ENCODE results near the gene CDC26.
"Not testable (repeated sequence)": the region's sequence is repeated elsewhere in the genome, so short reads cannot be mapped to it uniquely, and the experiment has no call there.

The CDC26 gene

DNA sequence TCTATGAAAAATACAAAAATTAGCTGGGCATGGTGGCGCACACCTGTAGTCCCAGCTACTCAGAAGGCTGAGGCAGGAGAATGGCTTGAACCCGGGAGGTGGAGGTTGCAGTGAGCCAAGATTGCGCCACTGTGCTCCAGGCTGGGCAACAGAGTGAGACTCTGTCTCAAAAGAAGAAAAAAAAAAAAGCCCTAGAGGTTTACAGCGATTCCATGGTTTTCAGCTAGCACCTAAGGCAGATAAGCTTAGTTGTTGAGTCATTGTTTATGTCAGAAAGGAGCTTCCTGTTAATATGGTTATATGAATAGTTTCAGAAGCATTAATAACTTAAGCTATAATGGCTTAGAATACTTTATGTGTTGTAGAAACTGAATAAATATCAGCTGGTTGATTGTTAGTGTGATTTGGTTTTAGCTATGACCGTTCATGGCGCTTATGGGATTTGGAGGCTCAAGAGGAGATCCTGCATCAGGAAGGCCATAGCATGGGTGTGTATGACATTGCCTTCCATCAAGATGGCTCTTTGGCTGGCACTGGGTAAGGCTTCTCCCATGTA is 14.8 kb upstream of the CDC26 start:
- DNase-seq = no peak

GRCh38 chr9:113289091-113289490 is 13.7 kb upstream of the CDC26 start:
- DNase-seq = no peak

DNA sequence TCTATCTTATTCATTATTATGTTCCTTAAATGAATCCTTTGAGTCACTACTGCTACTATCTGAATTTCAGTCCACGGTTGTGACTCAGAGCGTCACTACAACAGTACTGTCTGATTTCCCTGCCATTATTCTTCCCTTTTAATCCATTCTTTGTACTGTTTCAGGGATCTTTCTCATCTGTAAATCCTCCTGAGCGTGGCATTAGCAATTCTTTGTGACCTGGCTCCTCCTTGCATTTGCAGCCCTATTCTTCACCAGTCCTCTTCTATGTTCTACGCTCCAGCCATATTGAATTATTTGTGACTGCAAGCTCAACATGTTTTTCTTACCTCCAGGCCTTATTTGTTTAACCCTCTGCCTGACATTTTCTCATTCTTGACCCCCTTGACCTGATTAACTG is 6.0 kb upstream of the CDC26 start:
- DNase-seq = no peak

DNA sequence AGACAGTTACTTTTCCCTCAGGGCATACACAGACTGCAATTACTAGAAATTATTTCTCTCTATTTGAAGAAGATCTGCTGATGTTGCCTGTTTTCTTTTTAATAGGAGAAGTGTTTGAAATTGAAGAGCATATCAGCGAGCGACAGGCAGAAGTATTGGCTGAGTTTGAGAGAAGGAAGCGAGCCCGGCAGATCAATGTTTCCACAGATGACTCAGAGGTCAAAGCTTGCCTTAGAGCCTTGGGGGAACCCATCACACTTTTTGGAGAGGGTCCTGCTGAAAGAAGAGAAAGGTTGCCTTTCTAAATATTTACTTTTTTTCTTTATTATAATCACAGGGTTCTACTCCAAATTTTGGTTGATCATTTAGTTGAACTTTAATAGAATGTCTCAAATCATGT is 3.5 kb upstream of the CDC26 start:
- DNase-seq = no peak

- peak; percentile 61 for DNase-seq
These were observed 757 bp downstream of the CDC26 start for GRCh38 chr9:113274474-113275156.

GRCh38 chr9:113269871-113270270 is 5.5 kb downstream of the CDC26 start:
- no peak for DNase-seq

- no peak for DNase-seq
These were observed 6.0 kb downstream of the CDC26 start for GRCh38 chr9:113269355-113269754.

GRCh38 chr9:113267911-113268566 is 7.3 kb downstream of the CDC26 start:
- DNase-seq = no peak

- DNase-seq = no peak
These were observed 9.2 kb downstream of the CDC26 start for GRCh38 chr9:113266174-113266573.

GRCh38 chr9:113261917-113262671 is 13.3 kb downstream of the CDC26 start:
- no peak for DNase-seq

DNA sequence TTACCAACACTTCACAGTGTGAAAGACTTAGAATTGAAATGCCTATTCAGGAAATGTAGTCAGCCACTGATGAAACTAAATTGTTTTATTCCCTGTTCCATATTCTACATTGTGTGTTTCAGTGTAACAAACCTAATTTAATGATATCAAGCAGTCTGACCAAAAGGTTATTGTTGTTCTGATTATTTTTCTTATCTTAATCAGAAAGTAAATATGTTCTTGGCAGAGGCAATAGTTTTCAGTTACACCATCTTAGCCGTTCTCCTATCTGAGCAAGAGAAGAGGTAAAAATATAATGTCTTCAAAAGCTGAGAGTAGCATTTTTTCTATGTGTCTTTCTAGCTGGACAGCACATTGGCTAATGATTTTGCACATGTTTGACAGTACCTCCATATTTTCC is 17.1 kb downstream of the CDC26 start:
- no peak for DNase-seq

GRCh38 chr9:113257863-113258262 is 17.5 kb downstream of the CDC26 start:
- no peak for DNase-seq

DNA sequence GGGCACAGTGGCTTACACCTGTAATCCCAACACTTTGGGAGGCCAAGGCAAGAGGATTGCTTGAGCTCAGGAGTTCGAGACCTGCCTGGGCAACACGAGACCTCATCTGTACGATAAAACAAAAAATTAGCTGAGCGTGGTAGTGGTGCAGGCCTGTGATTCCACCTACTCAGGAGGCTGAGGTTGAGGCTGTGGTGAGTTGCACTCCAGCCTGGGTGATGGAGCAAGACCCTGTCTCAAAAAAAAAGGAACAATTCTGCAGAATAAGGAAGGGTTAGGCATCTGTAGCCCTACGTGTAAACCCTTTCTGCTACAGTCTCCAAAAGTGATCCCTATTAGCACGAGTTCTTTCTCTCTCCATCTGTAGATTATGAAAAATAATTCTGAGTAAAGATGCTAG is 19.9 kb downstream of the CDC26 start:
- no peak for DNase-seq

DNA sequence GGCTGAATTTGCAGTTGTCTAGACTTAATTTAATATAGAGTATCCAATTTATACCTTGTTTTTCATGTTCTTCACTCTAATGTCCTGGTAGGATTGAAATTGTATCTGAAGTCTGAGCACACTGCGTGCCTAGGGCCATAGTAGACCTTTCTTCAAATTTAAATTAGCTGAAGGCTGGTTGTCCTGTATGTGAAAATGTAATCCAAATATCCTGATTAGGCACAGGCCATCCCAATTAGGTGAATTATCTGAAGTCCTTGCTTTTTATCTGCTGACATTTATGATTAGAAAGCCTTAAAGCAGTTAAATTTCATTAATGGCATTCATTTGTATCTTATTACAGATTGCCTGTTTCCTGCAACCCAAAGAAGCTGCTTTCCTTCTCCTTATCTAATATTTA is 20.4 kb downstream of the CDC26 start:
- DNase-seq = no peak

DNA sequence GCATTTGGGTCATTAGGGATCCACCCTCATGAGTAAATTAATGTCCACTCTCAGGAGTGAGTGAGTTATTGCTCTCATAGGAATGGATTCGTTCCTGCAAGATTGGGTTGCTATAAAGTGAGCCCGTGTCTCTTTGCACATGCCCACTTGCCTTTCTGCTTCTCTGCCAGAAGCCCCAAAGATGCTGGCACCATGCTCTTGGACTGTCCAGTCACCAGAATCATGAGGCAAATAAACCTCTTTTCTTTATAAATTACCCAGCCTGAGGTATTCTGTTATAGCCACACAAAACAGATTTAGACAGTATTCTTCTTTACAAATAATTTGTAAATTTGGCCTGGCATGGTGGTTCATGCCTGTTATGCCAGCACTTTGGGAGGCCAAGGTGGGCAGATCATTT is 24.6 kb downstream of the CDC26 start:
- DNase-seq = no peak

GRCh38 chr9:113249661-113250060 is 25.7 kb downstream of the CDC26 start:
- DNase-seq = not testable (repeated sequence)

GRCh38 chr9:113247640-113248039 is 27.7 kb downstream of the CDC26 start:
- DNase-seq = no peak

- DNase-seq = no peak
These were observed 28.4 kb downstream of the CDC26 start for GRCh38 chr9:113246928-113247327.

DNA sequence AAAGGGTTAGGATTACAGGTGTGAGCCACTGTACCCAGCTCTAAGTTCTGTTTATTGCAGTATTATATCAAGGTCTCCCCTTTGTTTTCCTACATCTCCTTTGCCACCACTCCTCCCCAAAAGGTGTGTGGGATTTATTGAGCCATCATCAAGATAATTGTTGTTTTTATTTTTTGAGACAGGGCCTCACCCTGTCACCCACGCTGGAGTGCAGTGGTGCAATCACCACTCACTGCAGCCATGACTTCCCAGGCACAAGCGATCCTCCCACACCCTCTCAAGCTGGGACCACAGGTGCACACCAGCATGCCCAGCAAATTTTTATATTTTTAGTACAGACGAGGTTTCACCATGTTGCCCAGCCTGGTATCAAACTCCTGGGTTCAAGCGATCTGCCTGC is 29.5 kb downstream of the CDC26 start:
- no peak for DNase-seq

GRCh38 chr9:113244556-113244955 is 30.8 kb downstream of the CDC26 start:
- no peak for DNase-seq

DNA sequence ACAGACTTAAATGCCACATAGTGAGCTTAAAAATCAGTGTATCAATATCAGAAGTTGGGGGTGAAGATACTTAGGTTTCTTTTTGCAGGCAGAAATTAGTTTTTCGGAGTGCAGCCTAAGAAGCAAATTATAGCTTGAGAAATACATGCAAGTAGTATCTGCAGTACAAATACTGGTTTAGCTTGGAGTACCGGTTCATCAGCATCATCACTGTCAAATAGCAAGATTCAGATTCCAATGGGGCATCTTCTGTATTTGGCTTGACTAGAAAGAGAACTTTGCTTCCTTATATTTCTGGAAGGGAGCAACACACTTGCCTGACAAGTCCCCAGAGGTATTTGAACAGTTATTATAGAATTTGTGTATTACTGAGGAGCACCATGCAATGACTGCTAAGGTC is 34.2 kb downstream of the CDC26 start:
- DNase-seq = no peak

- DNase-seq = no peak
These were observed 36.5 kb downstream of the CDC26 start for GRCh38 chr9:113238859-113239232.

GRCh38 chr9:113238202-113238858 is 37.0 kb downstream of the CDC26 start:
- no peak for DNase-seq

All from NCI-H2171 (cell line).